NCI-H187 treated with DMSO at 0.1 percent for 48 hours (cell line): ENCODE results near the gene MAPK7.

ENCODE experiments used
- DNase-seq: peaks from one replicate; lab custom pipeline; 2025; lab: John Stamatoyannopoulos, UW

MAPK7 gene

DNA sequence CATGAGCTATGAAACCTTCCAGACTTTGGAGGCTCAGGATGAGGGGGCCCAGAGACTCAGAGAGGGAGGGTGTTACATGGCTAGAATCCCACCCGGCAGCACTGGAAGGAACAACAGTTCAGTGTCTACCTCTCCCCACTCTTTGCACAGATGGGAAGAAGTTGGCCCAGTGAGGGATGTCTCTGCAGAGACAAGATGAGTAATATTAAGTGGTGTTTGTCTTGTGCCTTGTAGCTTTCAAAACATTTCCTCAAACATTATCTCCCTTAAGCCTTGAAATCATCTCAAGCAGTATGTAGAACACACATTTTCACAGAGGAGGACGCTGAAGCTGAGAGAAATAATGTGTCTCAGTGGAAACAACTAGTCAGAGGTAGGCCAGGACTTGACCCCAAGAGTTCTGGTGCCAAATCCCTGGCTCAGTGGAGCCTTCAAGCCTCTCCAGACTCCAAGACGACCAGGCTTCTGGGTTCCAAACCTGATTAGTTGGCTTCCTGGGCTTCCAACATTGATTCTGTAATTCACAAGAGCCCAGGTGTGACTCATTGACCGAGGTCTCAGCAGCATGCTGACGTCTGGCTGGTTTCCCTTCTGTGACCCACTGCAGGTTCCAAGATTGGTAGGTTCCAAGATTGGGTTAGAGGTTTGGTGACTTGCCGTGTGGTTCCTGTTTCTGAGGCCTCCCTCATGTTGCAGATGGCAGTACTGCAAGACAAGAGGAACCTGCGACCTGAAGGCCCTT lies 40.1 kb downstream of the MAPK7 start:
- DNase-seq: no peak

DNA sequence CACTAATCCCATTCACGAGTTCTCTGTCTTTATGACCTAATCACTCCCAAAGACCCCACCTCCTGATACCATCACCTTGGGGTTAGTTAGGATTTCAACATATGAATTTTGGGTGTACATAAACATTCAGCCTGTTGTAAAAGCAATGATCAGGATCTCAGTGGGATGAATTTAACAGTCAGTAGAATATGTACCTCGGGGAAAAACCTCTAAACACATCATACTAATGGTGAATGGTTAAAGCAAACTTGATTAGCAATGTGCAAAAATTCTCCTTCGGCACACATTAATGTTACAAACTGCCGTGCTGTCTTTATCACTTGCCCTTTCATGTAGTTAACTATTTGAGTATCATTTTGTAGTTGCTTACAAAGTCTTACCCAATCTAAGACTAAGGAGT lies 42.9 kb downstream of the MAPK7 start:
- DNase-seq: no peak

DNA sequence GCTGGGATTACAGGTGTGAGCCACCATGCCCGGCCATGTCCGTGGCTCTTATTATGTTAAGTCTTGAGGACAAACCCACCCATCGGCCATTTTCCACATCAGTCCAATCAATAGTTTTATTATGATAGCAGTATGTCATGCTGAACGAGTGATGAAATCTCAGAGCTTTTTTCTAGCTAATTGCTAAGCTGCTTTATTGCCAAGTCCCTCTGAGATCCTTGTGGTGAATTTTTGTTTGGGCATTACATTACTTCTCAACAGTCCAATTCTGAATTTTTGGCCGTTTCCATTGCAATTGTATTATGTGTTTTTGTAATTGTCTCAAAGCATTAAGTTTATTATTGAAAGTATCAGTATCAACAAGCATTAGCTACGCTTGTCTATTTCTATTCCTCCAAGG lies 43.6 kb downstream of the MAPK7 start:
- DNase-seq: no peak

DNA sequence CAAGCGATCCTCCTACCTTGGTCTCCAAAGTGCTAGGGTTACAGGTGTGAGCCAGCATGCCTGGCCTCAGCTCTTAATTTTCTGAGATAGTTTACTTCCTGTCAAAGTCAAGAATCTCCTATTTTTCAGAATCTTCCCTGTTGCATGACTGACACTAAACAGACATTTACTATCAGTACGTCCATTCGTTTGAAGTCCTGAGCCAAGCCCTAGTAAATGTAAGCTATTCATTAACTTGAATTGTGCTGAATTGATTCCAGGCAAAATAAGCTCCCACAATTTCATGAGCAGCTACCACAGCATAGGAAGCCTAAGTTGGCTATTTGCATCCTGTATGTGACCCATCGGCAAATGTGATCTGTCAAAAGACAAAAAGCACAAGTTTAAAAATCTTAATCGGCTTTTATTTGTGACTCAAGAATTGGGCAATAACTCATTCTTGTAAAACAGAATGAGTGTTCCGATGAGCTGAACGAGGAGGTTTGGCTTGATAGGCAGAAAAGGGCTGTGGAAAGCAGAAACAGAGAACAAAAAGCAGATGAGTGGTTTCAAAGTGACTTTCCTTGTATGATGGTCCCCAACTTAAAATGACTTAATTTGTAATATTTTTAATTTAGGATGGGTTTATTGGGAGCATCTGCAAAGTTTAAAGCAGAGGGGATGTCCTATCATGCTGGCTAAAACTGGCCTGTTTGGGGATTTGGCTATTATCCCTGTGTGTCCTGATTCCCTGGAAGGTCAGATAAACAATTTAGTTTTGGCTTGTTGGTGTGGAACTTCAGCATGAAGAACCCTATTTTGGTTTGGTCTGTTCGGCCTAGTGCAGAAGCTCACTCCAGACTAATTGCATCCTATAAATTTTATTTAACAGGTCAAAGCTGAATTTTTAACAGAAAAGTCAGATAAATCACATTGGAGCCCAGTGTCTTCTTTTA lies 46.9 kb downstream of the MAPK7 start:
- no peak for DNase-seq

DNA sequence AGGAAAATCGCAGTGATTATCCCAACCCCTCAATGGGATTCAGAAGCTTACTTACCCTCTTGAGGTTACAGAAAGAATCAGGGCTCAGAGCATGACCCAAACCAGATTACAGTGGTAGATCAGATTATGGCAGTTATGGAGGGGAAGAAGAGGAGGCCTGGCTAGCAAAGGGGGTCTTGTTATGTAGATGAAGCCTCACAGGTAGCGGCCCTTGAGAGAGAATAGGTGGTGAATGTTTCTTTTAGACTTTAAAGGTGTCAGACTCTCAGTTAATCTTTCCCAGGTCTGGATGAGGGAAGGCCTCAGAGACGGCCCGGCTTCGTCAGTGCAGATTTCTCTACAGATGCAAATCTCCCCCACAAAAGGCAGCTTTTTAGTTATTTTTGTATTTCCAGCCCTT lies 48.3 kb downstream of the MAPK7 start:
- no peak for DNase-seq

DNA sequence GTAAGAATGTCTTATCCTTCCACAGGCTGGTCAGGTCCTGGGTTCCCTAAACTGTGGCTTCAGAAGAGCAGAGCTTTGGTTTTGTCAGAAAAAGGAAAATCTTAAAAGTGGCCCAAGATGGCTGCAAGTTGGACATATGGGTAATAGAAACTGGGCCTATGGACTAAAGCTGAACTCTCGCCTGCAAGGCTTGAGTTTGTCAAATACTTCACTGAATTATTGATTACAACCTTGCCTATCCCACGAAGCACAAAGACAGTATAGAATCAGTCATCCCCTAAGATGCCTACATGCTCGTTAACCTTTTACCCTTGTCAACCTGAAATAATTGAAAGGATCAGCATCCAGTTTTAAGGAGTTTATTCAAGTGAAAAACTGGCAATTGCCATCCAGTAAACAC lies 53.4 kb downstream of the MAPK7 start:
- no peak for DNase-seq
